BE2C (cell line): ENCODE data around the gene METTL16.

Source experiments
- DNase-seq: peaks from one replicate; pipeline ENCODE4 v3.0.0-alpha.2; 2020
- H3K27me3 ChIP-seq: fragments of 250-450 bp; sonication (Bioruptor Pico); 2 replicates; pipeline ENCODE4 v1.5.1; 2020; ENCODE audit warnings: mild to moderate bottlenecking
- H3K36me3 ChIP-seq: fragments of 250-450 bp; sonication (Bioruptor Pico); 2 replicates; pipeline ENCODE4 v1.5.1; 2020; ENCODE audit warnings: mild to moderate bottlenecking
- H3K4me1 ChIP-seq: fragments of 250-450 bp; sonication (Bioruptor Pico); 2 replicates; pipeline ENCODE4 v1.5.1; 2020
- H3K4me3 ChIP-seq: 2 replicates; pipeline ENCODE4 v1.5.1; 2011; ENCODE audit warnings: low read depth, low read length
- H3K9me3 ChIP-seq: fragments of 250-450 bp; sonication (Bioruptor Pico); 2 replicates; pipeline ENCODE4 v1.5.1; 2020
- CTCF ChIP-seq: IDR thresholded peaks from 2 replicates; pipeline ENCODE4 v1.5.1; 2012; ENCODE audit warnings: mild to moderate bottlenecking, low read depth, low read length

METTL16 gene

DNA sequence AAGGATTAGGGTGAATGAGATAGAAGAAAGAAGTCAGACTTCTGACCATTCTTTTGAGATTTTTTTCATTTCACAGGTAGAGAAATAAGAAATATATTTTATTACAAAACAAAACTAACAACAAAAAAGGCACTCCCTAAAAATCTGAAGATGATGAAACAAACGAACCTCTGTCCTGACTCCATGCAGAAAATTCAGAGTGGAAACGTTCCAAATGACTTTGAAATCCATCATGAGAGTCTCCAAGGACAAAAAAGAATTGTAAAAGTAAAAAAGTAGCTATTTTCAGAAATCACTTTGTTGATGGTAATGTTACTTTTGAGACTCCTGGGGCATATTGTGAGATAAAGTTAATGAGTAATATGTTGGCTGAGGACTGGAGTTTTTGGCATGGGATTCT, 84.5 kb downstream of the METTL16 start:
- DNase-seq: no peak
- TF ChIP-seq CTCF: no peak
- H3K36me3 ChIP-seq: no peaks in the 10 kb centered on the region

DNA sequence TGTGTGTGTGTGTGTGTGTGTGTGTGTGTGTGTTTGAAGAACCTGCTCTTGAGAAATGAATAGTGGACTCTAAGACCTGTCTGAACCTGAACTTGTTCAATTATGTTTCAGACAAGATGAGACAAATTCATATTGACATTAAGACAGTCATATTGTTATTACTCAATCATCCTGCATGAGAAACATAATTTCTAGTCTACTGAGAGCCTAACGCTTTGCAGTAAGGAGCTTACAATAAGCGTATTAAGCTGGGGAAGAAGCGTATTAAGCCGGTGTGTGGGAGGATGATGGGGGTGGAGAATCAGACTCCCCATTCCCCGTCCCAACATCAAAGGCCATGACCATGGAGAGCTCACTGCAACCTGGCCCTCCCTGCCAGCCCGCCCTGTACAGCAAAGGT, 88.4 kb downstream of the METTL16 start:
- Histone ChIP-seq H3K27me3 (no peaks in the 10 kb centered on the region), H3K9me3 (no peaks in the 10 kb centered on the region), H3K36me3 (0 out of 2 replicates have a peak, but pooled peaks cover 3% of the 10 kb centered on the region), H3K4me3 (no peak overlapping the region), H3K4me1 (no peaks in the 10 kb centered on the region)
- no peak for DNase-seq
- TF ChIP-seq CTCF: no peak

More for the DNA sequence above, 84.5 kb downstream of the METTL16 start:
- Histone ChIP-seq H3K4me1 (no peaks in the 10 kb centered on the region), H3K4me3 (no peak overlapping the region), H3K9me3 (no peaks in the 10 kb centered on the region), H3K27me3 (no peaks in the 10 kb centered on the region)

DNA sequence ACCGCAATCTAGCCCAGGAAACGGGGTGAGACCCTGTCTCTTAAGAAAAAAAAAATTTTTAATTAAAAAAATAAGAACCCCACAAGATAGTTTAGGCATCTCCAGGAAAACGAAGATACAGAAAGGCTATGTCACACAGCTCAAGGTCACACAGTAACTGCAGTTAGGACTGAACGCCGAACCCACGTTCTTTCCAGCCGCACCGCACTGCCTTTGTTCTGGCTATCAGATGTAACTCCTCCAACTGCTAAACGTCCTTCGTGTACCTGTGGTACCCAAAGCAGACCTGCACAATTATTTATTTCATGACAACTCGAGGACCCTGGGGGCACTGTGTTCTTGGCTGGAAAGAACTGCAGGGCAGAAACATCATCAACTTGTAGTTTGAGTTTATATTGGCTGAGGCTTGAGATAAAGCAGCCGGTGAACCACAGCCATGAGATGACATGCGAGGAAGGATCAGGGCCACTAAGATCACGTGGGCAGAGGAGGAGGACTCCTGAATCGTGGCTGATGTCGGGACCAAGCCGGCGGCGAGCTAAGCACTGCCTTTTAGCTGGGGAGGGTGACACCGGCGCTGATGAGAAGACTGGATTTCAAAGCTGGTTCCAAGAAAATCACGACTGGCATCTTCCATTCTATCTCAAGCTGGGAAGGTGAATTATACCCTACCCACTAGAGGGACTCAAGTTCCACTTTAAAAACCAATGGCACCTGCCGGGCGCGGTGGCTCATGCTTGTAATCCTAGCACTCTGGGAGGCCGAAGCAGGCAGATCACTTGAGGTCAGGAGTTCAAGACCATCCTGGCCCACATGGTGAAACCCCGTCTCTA, 90.2 kb downstream of the METTL16 start:
- Histone ChIP-seq H3K36me3 (0 out of 2 replicates have a peak, but pooled peaks cover 3% of the 10 kb centered on the region), H3K27me3 (no peaks in the 10 kb centered on the region), H3K4me1 (no peaks in the 10 kb centered on the region), H3K4me3 (no peak overlapping the region), H3K9me3 (no peaks in the 10 kb centered on the region)
- 0 out of 2 replicates have a peak, but pooled peaks have one; percentile 10 for TF ChIP-seq CTCF
- DNase-seq: no peak

DNA sequence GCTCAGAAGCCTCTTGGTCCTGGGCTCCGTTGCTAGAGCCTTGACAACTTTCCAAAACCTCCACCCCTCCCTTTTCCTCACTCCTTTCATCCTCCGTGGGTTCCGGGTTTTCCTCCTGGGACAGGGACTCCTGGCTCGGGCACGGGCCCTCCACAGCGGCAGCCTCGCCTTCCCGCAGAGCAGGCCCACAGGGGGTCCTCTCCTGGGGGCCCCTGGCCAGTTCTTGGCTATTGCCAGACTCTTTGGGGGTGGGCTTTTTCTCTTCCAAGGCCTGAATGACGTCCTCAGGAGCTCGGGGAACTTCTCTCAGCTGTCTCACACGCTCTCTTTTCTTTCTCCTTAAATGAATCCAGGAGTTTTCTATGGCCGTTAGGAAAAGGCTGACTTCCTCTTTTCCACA, 91.5 kb downstream of the METTL16 start:
- no peak for TF ChIP-seq CTCF
- Histone ChIP-seq H3K4me3 (no peak overlapping the region), H3K27me3 (no peaks in the 10 kb centered on the region), H3K9me3 (no peaks in the 10 kb centered on the region), H3K36me3 (0 out of 2 replicates have a peak, but pooled peaks cover 3% of the 10 kb centered on the region), H3K4me1 (no peaks in the 10 kb centered on the region)
- DNase-seq: no peak

DNA sequence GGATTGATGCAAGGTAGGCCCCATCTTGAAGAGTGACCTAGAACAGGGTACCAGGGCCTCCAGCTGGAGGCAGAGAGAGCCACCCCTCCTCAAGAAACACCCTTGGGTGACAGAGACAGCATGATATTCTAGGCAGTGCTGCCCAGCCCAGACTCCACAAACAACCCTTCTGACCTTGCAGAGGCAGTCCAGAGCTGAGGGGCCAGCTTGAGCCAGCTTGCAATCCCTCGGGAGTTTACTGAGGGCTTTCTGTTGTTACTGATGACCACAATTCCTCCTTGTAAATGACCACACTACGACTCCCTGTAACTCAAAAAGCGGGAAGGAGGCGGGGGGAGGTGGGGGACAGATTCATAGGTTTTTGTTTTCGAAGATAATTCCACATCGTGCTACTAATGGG, 92.2 kb downstream of the METTL16 start:
- Histone ChIP-seq H3K4me1 (no peaks in the 10 kb centered on the region), H3K27me3 (no peaks in the 10 kb centered on the region), H3K4me3 (no peak overlapping the region), H3K9me3 (no peaks in the 10 kb centered on the region), H3K36me3 (0 out of 2 replicates have a peak, but pooled peaks cover 3% of the 10 kb centered on the region)
- no peak for DNase-seq
- TF ChIP-seq CTCF: no peak

- Histone ChIP-seq H3K4me1 (no peaks in the 10 kb centered on the region), H3K36me3 (0 out of 2 replicates have a peak, but pooled peaks cover 8% of the 10 kb centered on the region), H3K27me3 (no peaks in the 10 kb centered on the region), H3K4me3 (no peak overlapping the region), H3K9me3 (no peaks in the 10 kb centered on the region)
- no peak for DNase-seq
- TF ChIP-seq CTCF: no peak
Measured at GRCh38 chr17:2418572-2418971, 93.1 kb downstream of the METTL16 start.
